Measurements from ENCODE around the gene LMBR1.
"Not testable (repeated sequence)": the region's sequence is repeated elsewhere in the genome, so short reads cannot be mapped to it uniquely, and the experiment has no call there.

Gene LMBR1

GRCh38 chr7:156639426-156640256 lies 253.3 kb downstream of the LMBR1 start:
- no peak for DNase-seq (ENCODE audit: low read depth)
- peak overlapping the region; percentile 65 for H3K4me3 ChIP-seq (ENCODE audit: low read length)
- TF ChIP-seq CTCF (IDR thresholded peaks at IDR 0.05; ENCODE audit: insufficient read depth, low read depth, low read length, missing control alignments): no peak

GRCh38 chr7:156638443-156639077 lies 254.4 kb downstream of the LMBR1 start:
- H3K4me3 ChIP-seq (ENCODE audit: low read length): no peak overlapping the region
- no peak for TF ChIP-seq CTCF (IDR thresholded peaks at IDR 0.05; ENCODE audit: insufficient read depth, low read depth, low read length, missing control alignments)
- DNase-seq (ENCODE audit: low read depth): no peak

GRCh38 chr7:156637093-156637492 lies 255.9 kb downstream of the LMBR1 start:
- not testable (repeated sequence) for DNase-seq (ENCODE audit: low read depth); H3K4me3 ChIP-seq (ENCODE audit: low read length)

- TF ChIP-seq CTCF (IDR thresholded peaks at IDR 0.05; ENCODE audit: insufficient read depth, low read depth, low read length, missing control alignments): no peak
- no peak overlapping the region for H3K4me3 ChIP-seq (ENCODE audit: low read length)
- peak; percentile 67 for DNase-seq (ENCODE audit: low read depth)
Measured at GRCh38 chr7:156635529-156636385, 257.2 kb downstream of the LMBR1 start.

- H3K4me3 ChIP-seq (ENCODE audit: low read length): no peak overlapping the region
- no peak for DNase-seq (ENCODE audit: low read depth)
- no peak for TF ChIP-seq CTCF (IDR thresholded peaks at IDR 0.05; ENCODE audit: insufficient read depth, low read depth, low read length, missing control alignments)
Measured at GRCh38 chr7:156634117-156634516, 258.9 kb downstream of the LMBR1 start.

GRCh38 chr7:156629873-156630272 lies 263.1 kb downstream of the LMBR1 start:
- no peak overlapping the region for H3K4me3 ChIP-seq (ENCODE audit: low read length)
- no peak for TF ChIP-seq CTCF (IDR thresholded peaks at IDR 0.05; ENCODE audit: insufficient read depth, low read depth, low read length, missing control alignments)
- DNase-seq (ENCODE audit: low read depth): no peak

- no peak for TF ChIP-seq CTCF (IDR thresholded peaks at IDR 0.05; ENCODE audit: insufficient read depth, low read depth, low read length, missing control alignments)
- H3K4me3 ChIP-seq (ENCODE audit: low read length): no peak overlapping the region
- DNase-seq (ENCODE audit: low read depth): no peak
Measured at GRCh38 chr7:156628562-156628961, 264.4 kb downstream of the LMBR1 start.
